Erythroblast (primary cell): ENCODE measurements around the gene FOXP1.

ENCODE experiments used
- GATA1 ChIP-seq: IDR thresholded peaks from 2 replicates; pipeline ENCODE4 v1.6.1; 2011; ENCODE audit warnings: low read depth, mild to moderate bottlenecking, control low read depth, low read length, moderate library complexity
- POLR2A ChIP-seq: IDR thresholded peaks from 2 replicates; pipeline ENCODE4 v1.6.1; 2011; ENCODE audit warnings: mild to moderate bottlenecking, low read length

DNA sequence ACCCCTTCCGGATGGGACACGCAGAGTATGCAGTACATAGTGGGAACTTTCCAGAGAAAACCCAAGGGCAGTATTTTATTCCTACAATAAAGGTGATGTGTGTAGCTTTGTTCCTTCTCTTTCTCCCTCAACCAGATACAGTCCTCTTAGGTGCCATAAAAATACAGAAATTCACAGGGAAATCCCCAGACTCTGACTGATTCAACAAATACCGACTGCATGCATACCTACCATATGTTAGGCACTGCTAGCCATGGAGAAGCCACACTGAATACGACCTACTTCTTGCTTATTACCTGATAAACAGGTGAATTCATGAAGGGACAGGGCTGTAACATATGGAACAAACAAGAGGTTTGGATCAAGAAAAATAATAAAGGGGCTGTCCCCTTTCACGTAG, 228.5 kb downstream of the FOXP1 start:
- no peak for TF ChIP-seq POLR2A
- no peak for TF ChIP-seq GATA1
